GM12875 (cell line): ENCODE data around the gene MINAR1.

Experiments used
- H3K4me3 ChIP-seq: one replicate; pipeline ENCODE4 v1.5.1; 2011; ENCODE audit warnings: low read depth, low read length, control low read depth
- TF ChIP-seq, protein P1 (sequence below): IDR thresholded peaks from 2 replicates; pipeline ENCODE4 v1.5.1; 2011; ENCODE audit warnings: low read depth, mild to moderate bottlenecking, control low read depth, inconsistent platforms, low read length, moderate library complexity, borderline replicate concordance; ENCODE audit not compliant: insufficient read depth

Gene MINAR1

DNA sequence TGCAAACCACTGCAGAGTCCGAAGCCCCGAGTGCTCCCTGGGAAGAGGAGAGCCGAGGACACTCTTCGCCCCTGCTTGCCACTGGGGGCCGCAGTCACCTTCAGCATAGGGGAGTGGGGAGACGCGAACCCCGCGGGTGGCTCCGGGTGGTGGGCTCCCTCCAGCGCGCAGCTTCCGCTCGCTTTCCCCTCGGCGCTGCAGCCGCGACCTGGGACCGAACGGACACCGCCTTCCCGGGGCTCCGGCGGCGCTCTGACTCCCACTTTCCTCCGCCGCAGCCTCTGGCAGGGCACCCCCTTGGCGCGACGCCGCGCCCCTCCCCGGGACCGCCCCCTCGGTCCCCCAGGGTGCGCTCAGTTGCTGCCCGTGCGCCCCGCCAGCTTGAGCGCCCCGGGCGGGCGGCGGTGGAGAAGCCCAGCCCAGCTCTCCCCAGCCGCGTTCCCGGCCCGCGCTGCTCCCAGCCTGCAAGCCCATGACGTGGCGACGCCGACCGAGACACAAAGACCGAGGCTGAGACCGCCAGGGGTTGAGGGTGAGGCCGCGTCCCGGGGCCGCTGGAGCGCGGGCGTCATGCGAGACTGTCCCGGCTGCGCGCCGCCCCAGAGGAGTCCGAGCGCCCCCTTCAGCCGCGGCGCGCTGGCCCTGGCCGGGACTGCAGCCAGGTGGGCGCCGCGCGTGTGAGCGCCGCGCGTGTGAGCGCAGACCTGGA lies at the start of gene MINAR1:
TSS of gene MINAR1 (plus strand) at position 701 of the 709 bp plus-strand sequence. CDS start 23,812 bp downstream, outside the sequence.
- TF ChIP-seq, protein P1, sequence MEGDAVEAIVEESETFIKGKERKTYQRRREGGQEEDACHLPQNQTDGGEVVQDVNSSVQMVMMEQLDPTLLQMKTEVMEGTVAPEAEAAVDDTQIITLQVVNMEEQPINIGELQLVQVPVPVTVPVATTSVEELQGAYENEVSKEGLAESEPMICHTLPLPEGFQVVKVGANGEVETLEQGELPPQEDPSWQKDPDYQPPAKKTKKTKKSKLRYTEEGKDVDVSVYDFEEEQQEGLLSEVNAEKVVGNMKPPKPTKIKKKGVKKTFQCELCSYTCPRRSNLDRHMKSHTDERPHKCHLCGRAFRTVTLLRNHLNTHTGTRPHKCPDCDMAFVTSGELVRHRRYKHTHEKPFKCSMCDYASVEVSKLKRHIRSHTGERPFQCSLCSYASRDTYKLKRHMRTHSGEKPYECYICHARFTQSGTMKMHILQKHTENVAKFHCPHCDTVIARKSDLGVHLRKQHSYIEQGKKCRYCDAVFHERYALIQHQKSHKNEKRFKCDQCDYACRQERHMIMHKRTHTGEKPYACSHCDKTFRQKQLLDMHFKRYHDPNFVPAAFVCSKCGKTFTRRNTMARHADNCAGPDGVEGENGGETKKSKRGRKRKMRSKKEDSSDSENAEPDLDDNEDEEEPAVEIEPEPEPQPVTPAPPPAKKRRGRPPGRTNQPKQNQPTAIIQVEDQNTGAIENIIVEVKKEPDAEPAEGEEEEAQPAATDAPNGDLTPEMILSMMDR: 0 out of 2 replicates have a peak, but pooled peaks have one; percentile 15
- H3K4me3 ChIP-seq: no peak within 1 kb of the TSS

DNA sequence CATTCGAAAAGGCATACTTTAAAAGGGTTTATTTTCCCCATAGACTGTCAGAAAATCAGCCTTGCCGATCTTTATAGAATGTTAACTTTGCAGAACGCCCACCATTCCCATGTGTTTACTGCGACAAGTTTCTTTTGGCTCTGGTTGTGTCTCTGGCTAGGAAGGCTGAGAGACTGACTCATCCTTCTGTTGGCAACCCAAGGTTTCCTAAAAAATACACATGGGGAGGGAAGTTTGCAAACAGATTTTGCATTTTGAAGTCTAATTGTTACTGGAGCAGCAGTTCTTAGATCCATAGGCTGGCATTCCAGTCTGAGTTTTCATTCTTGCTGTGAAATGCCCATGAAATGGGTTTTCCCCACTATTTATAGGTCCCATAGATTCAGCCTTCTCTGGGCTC lies 37.9 kb upstream of the MINAR1 start:
- TF ChIP-seq, protein P1: no peak
- no peak overlapping the region for H3K4me3 ChIP-seq

GRCh38 chr15:79396850-79397249 lies 35.3 kb upstream of the MINAR1 start:
- no peak overlapping the region for H3K4me3 ChIP-seq
- TF ChIP-seq, protein P1: no peak

- TF ChIP-seq, protein P1: no peak
- no peak overlapping the region for H3K4me3 ChIP-seq
These were observed 34.7 kb upstream of the MINAR1 start for GRCh38 chr15:79397269-79397910.

DNA sequence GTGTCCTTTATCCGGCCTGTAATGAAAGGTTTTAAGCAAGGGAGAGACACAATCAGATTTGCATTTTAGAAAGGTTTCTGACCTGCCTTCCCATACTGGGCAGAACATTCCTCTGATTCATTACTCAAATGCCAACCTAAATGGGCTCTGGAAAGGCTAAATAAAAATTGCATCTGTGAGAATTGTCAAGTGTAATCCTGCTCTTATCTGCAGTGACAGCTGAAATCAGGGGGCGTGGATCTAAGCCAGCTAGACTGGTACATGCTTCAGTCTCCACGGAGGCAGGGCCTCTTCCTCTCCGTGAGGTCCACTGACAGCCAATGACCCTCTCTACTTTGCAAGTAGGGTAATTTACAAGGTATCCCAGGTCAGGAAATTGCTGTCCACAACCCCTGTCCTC lies 32.5 kb upstream of the MINAR1 start:
- TF ChIP-seq, protein P1: no peak
- no peak overlapping the region for H3K4me3 ChIP-seq

DNA sequence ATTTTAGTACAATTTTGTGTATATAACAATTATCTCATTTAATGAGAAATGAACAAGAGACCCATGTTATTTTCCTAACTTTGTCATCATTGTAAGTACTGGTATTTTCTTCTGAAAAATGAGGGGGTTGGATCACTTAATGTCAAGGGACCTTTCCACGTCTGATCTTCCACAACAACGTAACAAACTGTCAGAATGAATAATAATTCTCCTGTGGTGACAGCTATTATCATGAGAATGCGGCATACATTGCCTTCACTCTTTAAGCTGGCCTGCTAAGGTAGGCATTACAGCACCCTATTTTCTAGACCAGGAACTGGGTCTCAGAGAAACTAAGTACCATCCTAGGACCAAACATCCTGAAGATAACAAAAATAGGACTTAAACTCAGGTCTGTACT lies 31.5 kb upstream of the MINAR1 start:
- TF ChIP-seq, protein P1: no peak
- H3K4me3 ChIP-seq: no peak overlapping the region

DNA sequence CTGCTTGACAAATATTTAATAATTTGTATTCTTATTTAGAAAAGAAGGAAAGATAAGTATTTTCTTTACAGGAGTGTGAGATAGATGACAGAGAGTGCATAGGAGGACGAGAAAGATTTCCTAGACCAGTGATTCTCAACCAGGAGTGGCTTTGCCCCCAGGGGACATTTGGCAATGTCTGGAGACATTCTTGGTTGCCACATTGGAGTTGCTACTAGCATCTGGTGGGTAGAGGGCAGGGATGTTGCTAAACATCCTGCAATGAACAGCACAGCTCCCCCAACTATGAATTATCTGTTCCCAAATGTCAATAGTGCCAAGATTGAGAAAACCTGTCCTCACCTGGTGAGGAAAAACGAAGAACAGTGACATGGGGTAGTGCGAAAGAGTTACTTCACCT lies 30.8 kb upstream of the MINAR1 start:
- TF ChIP-seq, protein P1: no peak
- no peak overlapping the region for H3K4me3 ChIP-seq
